NCI-H446 treated with DMSO at 0.1 percent for 48 hours (cell line): ENCODE results near the gene SYNPO2.
"Not testable (repeated sequence)": the region's sequence is repeated elsewhere in the genome, so short reads cannot be mapped to it uniquely, and the experiment has no call there.

ENCODE experiments used
- DNase-seq: peaks from one replicate; lab custom pipeline; 2025; lab: John Stamatoyannopoulos, UW

SYNPO2 gene

GRCh38 chr4:119035951-119036737, 147.5 kb downstream of the SYNPO2 start:
- no peak for DNase-seq

GRCh38 chr4:119037709-119038108, 149.1 kb downstream of the SYNPO2 start:
- no peak for DNase-seq

- DNase-seq, result no peak
These were observed 149.6 kb downstream of the SYNPO2 start for GRCh38 chr4:119038116-119038841.

- no peak for DNase-seq
These were observed 150.5 kb downstream of the SYNPO2 start for GRCh38 chr4:119039160-119039559.

- DNase-seq, result no peak
These were observed 151.1 kb downstream of the SYNPO2 start for GRCh38 chr4:119039779-119040178.

GRCh38 chr4:119040261-119040660, 151.6 kb downstream of the SYNPO2 start:
- DNase-seq, result no peak

- DNase-seq, result no peak
These were observed 152.1 kb downstream of the SYNPO2 start for GRCh38 chr4:119040694-119041185.

- no peak for DNase-seq
These were observed 152.7 kb downstream of the SYNPO2 start for GRCh38 chr4:119041396-119041795.

GRCh38 chr4:119041951-119042560, 153.4 kb downstream of the SYNPO2 start:
- peak; percentile 19 for DNase-seq

GRCh38 chr4:119046263-119046662, 157.6 kb downstream of the SYNPO2 start:
- DNase-seq, result no peak

- not testable (repeated sequence) for DNase-seq
These were observed 158.4 kb downstream of the SYNPO2 start for GRCh38 chr4:119047059-119047458.

GRCh38 chr4:119048446-119048845, 159.8 kb downstream of the SYNPO2 start:
- no peak for DNase-seq

- no peak for DNase-seq
These were observed 160.7 kb downstream of the SYNPO2 start for GRCh38 chr4:119049342-119049741.

GRCh38 chr4:119050527-119051090, 162.0 kb downstream of the SYNPO2 start:
- no peak for DNase-seq

- no peak for DNase-seq
These were observed 164.6 kb downstream of the SYNPO2 start for GRCh38 chr4:119053245-119053644.

GRCh38 chr4:119053997-119054396, 165.3 kb downstream of the SYNPO2 start:
- DNase-seq, result no peak

- DNase-seq, result no peak
These were observed 168.8 kb downstream of the SYNPO2 start for GRCh38 chr4:119057417-119057816.

- no peak for DNase-seq
These were observed 170.6 kb downstream of the SYNPO2 start for GRCh38 chr4:119059221-119059620.

- DNase-seq, result not testable (repeated sequence)
These were observed 178.5 kb downstream of the SYNPO2 start for GRCh38 chr4:119067125-119067524.

- DNase-seq, result not testable (repeated sequence)
These were observed 179.2 kb downstream of the SYNPO2 start for GRCh38 chr4:119067670-119068360.

- no peak for DNase-seq
These were observed 179.9 kb downstream of the SYNPO2 start for GRCh38 chr4:119068529-119068962.

- DNase-seq, result no peak
These were observed 181.6 kb downstream of the SYNPO2 start for GRCh38 chr4:119070301-119070700.
